GM21786 (cell line): Measurements from ENCODE around the gene SMAD7.

Experiments used
- ATAC-seq: cut with Tn5 transposase; IDR thresholded peaks from one replicate; pipeline ENCODE4 v1.9.1; 2021; ENCODE audit not compliant: unreplicated experiment

Gene SMAD7

GRCh38 chr18:48946329-48946835, 4.4 kb downstream of the SMAD7 start:
- ATAC-seq: no peak

- ATAC-seq: no peak
Measured at GRCh38 chr18:48945953-48946217, 4.9 kb downstream of the SMAD7 start.

GRCh38 chr18:48944634-48945033, 6.1 kb downstream of the SMAD7 start:
- no peak for ATAC-seq

- no peak for ATAC-seq
Measured at GRCh38 chr18:48943736-48944527, 6.8 kb downstream of the SMAD7 start.

GRCh38 chr18:48943333-48943732, 7.4 kb downstream of the SMAD7 start:
- ATAC-seq: no peak

GRCh38 chr18:48942554-48943261, 8.1 kb downstream of the SMAD7 start:
- no peak for ATAC-seq

- no peak for ATAC-seq
Measured at GRCh38 chr18:48942086-48942485, 8.7 kb downstream of the SMAD7 start.

GRCh38 chr18:48941672-48942071, 9.1 kb downstream of the SMAD7 start:
- ATAC-seq: no peak

- peak; percentile 63 for ATAC-seq
Measured at GRCh38 chr18:48940854-48941611, 9.7 kb downstream of the SMAD7 start.

- no peak for ATAC-seq
Measured at GRCh38 chr18:48939205-48940097, 11.3 kb downstream of the SMAD7 start.

GRCh38 chr18:48938827-48939204, 11.9 kb downstream of the SMAD7 start:
- ATAC-seq: no peak

GRCh38 chr18:48937869-48938750, 12.7 kb downstream of the SMAD7 start:
- no peak for ATAC-seq

GRCh38 chr18:48935433-48935774, 15.4 kb downstream of the SMAD7 start:
- no peak for ATAC-seq

GRCh38 chr18:48934723-48935432, 15.9 kb downstream of the SMAD7 start:
- ATAC-seq: peak; percentile 54

GRCh38 chr18:48934415-48934722, 16.4 kb downstream of the SMAD7 start:
- no peak for ATAC-seq

GRCh38 chr18:48933578-48934414, 17.0 kb downstream of the SMAD7 start:
- no peak for ATAC-seq

- ATAC-seq: no peak
Measured at GRCh38 chr18:48932822-48933510, 17.8 kb downstream of the SMAD7 start.

GRCh38 chr18:48932462-48932818, 18.3 kb downstream of the SMAD7 start:
- no peak for ATAC-seq
